ENCODE measurements around the gene RERE.
"Not testable (repeated sequence)": the region's sequence is repeated elsewhere in the genome, so short reads cannot be mapped to it uniquely, and the experiment has no call there.

Gene RERE

GRCh38 chr1:8718850-8719361, 98.5 kb downstream of the RERE start:
- DNase-seq (ENCODE audit: low read depth, low spot score), result no peak

GRCh38 chr1:8717148-8717547, 100.3 kb downstream of the RERE start:
- DNase-seq (ENCODE audit: low read depth, low spot score), result no peak

GRCh38 chr1:8716238-8716637, 101.2 kb downstream of the RERE start:
- no peak for DNase-seq (ENCODE audit: low read depth, low spot score)

- DNase-seq (ENCODE audit: low read depth, low spot score), result no peak
Observed at GRCh38 chr1:8714173-8714572, 103.3 kb downstream of the RERE start.

GRCh38 chr1:8712413-8713231, 104.8 kb downstream of the RERE start:
- DNase-seq (ENCODE audit: low read depth, low spot score), result peak; percentile 86

GRCh38 chr1:8711873-8712412, 105.5 kb downstream of the RERE start:
- no peak for DNase-seq (ENCODE audit: low read depth, low spot score)

GRCh38 chr1:8711151-8711550, 106.3 kb downstream of the RERE start:
- no peak for DNase-seq (ENCODE audit: low read depth, low spot score)

- DNase-seq (ENCODE audit: low read depth, low spot score), result no peak
Observed at GRCh38 chr1:8708259-8708658, 109.2 kb downstream of the RERE start.

- no peak for DNase-seq (ENCODE audit: low read depth, low spot score)
Observed at GRCh38 chr1:8706995-8707396, 110.4 kb downstream of the RERE start.

GRCh38 chr1:8706291-8706690, 111.1 kb downstream of the RERE start:
- DNase-seq (ENCODE audit: low read depth, low spot score), result no peak

GRCh38 chr1:8704866-8705506, 112.5 kb downstream of the RERE start:
- DNase-seq (ENCODE audit: low read depth, low spot score), result no peak

GRCh38 chr1:8702850-8703810, 114.3 kb downstream of the RERE start:
- DNase-seq (ENCODE audit: low read depth, low spot score), result peak; percentile 65

- DNase-seq (ENCODE audit: low read depth, low spot score), result no peak
Observed at GRCh38 chr1:8702472-8702849, 115.0 kb downstream of the RERE start.

GRCh38 chr1:8701794-8702471, 115.5 kb downstream of the RERE start:
- no peak for DNase-seq (ENCODE audit: low read depth, low spot score)

- DNase-seq (ENCODE audit: low read depth, low spot score), result no peak
Observed at GRCh38 chr1:8699679-8700078, 117.8 kb downstream of the RERE start.

GRCh38 chr1:8698937-8699447, 118.4 kb downstream of the RERE start:
- DNase-seq (ENCODE audit: low read depth, low spot score), result no peak

GRCh38 chr1:8698012-8698630, 119.3 kb downstream of the RERE start:
- DNase-seq (ENCODE audit: low read depth, low spot score), result no peak

- not testable (repeated sequence) for DNase-seq (ENCODE audit: low read depth, low spot score)
Observed at GRCh38 chr1:8695442-8695841, 122.0 kb downstream of the RERE start.

- DNase-seq (ENCODE audit: low read depth, low spot score), result no peak
Observed at GRCh38 chr1:8693107-8693506, 124.3 kb downstream of the RERE start.

- DNase-seq (ENCODE audit: low read depth, low spot score), result no peak
Observed at GRCh38 chr1:8691662-8692061, 125.8 kb downstream of the RERE start.

GRCh38 chr1:8690253-8690525, 127.3 kb downstream of the RERE start:
- DNase-seq (ENCODE audit: low read depth, low spot score), result no peak
